Activated CD4-positive, alpha-beta T cell treated with anti-CD3 and anti-CD28 coated beads for 36 hours (primary cell): Measurements from ENCODE around the gene DDX56. TPM values are rescaled to one million over a fixed set of nuclear protein-coding genes. Genes with fewer than 3 reads are reported as not detected.

Experiments used
- ATAC-seq: fragments of 200-7000 bp; cut with Tn5 transposase; one replicate; pipeline ENCODE4 v1.10.0; 2021; ENCODE audit warnings: mild to moderate bottlenecking, moderate library complexity
- CTCF ChIA-PET: fragments of 350-600 bp; sonication (Branson Sonifier 250); formaldehyde crosslinking; loops from one replicate; lab custom pipeline; 2021; ENCODE audit warnings: antibody characterized with exemption; lab: Charles Lee
- POLR2A ChIA-PET: fragments of 350-600 bp; sonication (Branson Sonifier 250); formaldehyde crosslinking; loops from one replicate; lab custom pipeline; 2021; ENCODE audit warnings: antibody characterized with exemption, inconsistent platforms; lab: Charles Lee
- DNase-seq: peaks from one replicate; pipeline ENCODE4 v3.0.0-alpha.2; 2020
- H3K27ac Mint-ChIP-seq: one replicate; pipeline ENCODE4 v1.8.0; 2021; ENCODE audit warnings: mixed read lengths
- H3K27me3 Mint-ChIP-seq: one replicate; pipeline ENCODE4 v1.8.0; 2021; ENCODE audit warnings: mixed read lengths
- H3K36me3 Mint-ChIP-seq: one replicate; pipeline ENCODE4 v1.8.0; 2021; ENCODE audit warnings: low read depth, mixed read lengths
- H3K4me1 Mint-ChIP-seq: one replicate; pipeline ENCODE4 v1.8.0; 2021; ENCODE audit warnings: mixed read lengths
- H3K4me3 Mint-ChIP-seq: one replicate; pipeline ENCODE4 v1.8.0; 2021; ENCODE audit warnings: mild to moderate bottlenecking, moderate library complexity, mixed read lengths
- H3K9me3 Mint-ChIP-seq: one replicate; pipeline ENCODE4 v1.8.0; 2021; ENCODE audit warnings: low read depth, mixed read lengths
- intact Hi-C, 2 experiments: fragments of 100-400 bp; cut with DNase I in 1 of 2; cut with micrococcal nuclease in 1 of 2; formaldehyde crosslinking; loops; one replicate each; pipeline versions ENCODE4 v1.14.2 to v1.15.1; 2022 to 2024; cut with DNase I, micrococcal nuclease
- total RNA-seq, 2 experiments: library from RNA; stranded (reverse); gene quantifications; one replicate each; pipeline ENCODE4 v1.2.3, GENCODE V29; 2021

Gene DDX56
- total RNA-seq, 2 experiments from 2014 or later, result 98.5 to 104 TPM

GRCh38 chr7:44518761-44519160 is 54.9 kb downstream of the DDX56 start:
- no peak overlapping the region for H3K27ac Mint-ChIP-seq
- CTCF ChIA-PET, result interaction anchor here (1.4 kb wide), 1 partner anchor 47 kb away, joined by 6 read pairs; no protein-coding TSS in a partner anchor
- peaks cover under 1% of the 10 kb centered on the region for H3K9me3 Mint-ChIP-seq
- H3K27me3 Mint-ChIP-seq, result peaks cover 2% of the 10 kb centered on the region
- no peak overlapping the region for H3K4me3 Mint-ChIP-seq
- H3K36me3 Mint-ChIP-seq, result no peaks in the 10 kb centered on the region
- POLR2A ChIA-PET, result no interaction called here
- ATAC-seq (no peak), DNase-seq (no peak)
- no peaks in the 10 kb centered on the region for H3K4me1 Mint-ChIP-seq
- intact Hi-C loops, result no loop called here

GRCh38 chr7:44517175-44517574 is 56.5 kb downstream of the DDX56 start:
- DNase-seq (no peak), ATAC-seq (no peak)
- Mint-ChIP-seq H3K36me3 (no peaks in the 10 kb centered on the region), H3K27ac (no peak overlapping the region), H3K4me3 (no peak overlapping the region), H3K27me3 (peaks cover 2% of the 10 kb centered on the region), H3K4me1 (no peaks in the 10 kb centered on the region), H3K9me3 (no peaks in the 10 kb centered on the region)
- ChIA-PET CTCF (interaction anchor here (1.1 kb wide), 1 partner anchor 15 kb away, joined by 3 read pairs; no protein-coding TSS in a partner anchor), POLR2A (no interaction called here)
- intact Hi-C loops, result no loop called here

Other genes starting within 250 kb of the DDX56 start
- gene CAMK2B, start 248.3 kb downstream of the DDX56 start, total RNA-seq, result 1 to 10 TPM; 1.1 to 1.8 TPM
- 10 to 100 TPM; 70.3 to 77.6 TPM for gene NUDCD3, start 83.2 kb downstream of the DDX56 start, total RNA-seq
- gene NPC1L1, start 32.6 kb downstream of the DDX56 start, total RNA-seq, result under 1 TPM in 1 of 2 experiments, not detected in 1; 0.04 TPM
- 10 to 100 TPM; 71.6 to 73.0 TPM for gene TMED4, start 8.3 kb upstream of the DDX56 start, total RNA-seq
- 10 to 100 TPM; 80.3 to 90.1 TPM for gene OGDH, start 32.7 kb upstream of the DDX56 start, total RNA-seq
- 100 to 1,000 TPM in 1 of 2 experiments, 10 to 100 TPM in 1; 82.8 to 106 TPM for gene ZMIZ2, start 174.9 kb upstream of the DDX56 start, total RNA-seq
- 1,000 to 10,000 TPM; 2,017 to 2,916 TPM for gene PPIA, start 222.8 kb upstream of the DDX56 start, total RNA-seq